GM12872 (cell line): Measurements from ENCODE around the gene MED27.

Experiments used
- CTCF ChIP-seq: IDR thresholded peaks from 3 replicates; pipeline ENCODE4 v1.5.1; 2011; ENCODE audit warnings: low read depth, mild to moderate bottlenecking, low read length, moderate library complexity; ENCODE audit not compliant: insufficient read depth

The MED27 gene

DNA sequence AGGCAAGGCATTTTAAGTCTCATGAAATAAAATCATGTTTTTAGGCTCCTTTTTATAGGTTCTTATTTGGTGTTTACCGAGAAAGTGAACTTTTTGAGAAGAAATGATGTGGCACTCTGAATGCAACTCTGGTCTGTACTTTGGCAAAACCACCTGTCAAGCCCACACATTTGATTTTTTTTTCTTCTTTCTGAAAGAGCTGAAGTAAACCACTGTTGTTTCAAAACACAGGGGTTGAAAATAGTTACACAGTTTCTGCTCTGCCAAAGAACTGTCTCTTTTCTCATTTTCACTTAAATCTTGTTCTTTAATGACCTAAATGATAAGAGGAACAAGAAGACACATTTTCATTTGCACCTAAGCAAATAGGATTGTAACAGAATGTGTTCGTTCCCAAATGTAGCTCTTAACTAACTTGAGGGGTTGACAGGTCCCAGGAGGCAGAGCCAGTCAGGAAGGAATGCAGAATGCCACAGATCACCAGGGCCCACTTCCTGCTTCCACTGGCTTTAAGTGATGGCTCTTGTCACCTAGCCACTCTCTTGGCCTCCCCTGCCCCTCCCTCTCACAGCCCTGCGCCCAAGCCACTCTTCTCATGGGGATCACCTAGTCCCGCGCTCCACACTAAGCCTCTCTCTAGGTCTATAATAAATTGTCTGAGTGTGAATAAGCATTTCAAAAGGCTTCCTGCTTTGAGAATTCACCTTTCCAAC lies 47.3 kb downstream of the MED27 start:
- TF ChIP-seq CTCF, result no peak

DNA sequence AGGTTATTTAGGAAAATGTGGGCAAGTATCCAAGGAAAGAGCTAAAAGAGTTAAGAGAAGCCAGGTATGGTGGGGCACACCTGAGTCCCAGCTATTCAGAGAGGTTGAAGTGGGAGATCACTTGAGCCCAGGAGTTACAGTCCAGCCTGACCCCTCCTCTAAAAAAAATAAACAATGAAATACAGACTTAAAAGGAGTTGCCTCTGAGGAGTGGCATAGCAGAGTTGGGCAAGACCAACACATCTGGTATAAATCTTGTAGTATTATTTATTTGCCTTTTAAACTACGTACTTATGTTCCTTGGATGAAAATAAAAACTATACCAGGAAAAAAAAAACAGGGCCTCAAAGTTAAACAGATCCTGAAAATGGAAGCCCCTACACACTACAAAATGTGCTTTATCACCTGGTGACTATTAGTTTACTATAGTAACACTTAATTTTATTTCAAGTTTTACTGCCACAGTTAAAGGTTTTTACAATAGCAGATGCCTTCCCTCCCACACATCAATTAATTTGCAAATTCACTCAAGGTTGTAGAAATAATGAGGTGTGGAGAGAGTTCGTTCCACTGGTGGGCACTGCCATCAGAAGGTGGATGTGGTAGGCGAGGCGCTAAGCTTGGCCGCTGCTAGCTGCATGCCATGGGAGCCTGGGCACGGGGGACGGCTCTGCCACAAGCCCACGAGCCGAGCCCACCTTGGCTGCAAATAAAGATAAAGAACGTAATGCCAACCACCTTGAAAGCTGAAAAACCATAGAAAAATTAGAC lies 48.0 kb downstream of the MED27 start:
- TF ChIP-seq CTCF, result no peak

GRCh38 chr9:132030626-132031325 lies 48.9 kb downstream of the MED27 start:
- TF ChIP-seq CTCF, result no peak

GRCh38 chr9:132027752-132028663 lies 51.7 kb downstream of the MED27 start:
- no peak for TF ChIP-seq CTCF

DNA sequence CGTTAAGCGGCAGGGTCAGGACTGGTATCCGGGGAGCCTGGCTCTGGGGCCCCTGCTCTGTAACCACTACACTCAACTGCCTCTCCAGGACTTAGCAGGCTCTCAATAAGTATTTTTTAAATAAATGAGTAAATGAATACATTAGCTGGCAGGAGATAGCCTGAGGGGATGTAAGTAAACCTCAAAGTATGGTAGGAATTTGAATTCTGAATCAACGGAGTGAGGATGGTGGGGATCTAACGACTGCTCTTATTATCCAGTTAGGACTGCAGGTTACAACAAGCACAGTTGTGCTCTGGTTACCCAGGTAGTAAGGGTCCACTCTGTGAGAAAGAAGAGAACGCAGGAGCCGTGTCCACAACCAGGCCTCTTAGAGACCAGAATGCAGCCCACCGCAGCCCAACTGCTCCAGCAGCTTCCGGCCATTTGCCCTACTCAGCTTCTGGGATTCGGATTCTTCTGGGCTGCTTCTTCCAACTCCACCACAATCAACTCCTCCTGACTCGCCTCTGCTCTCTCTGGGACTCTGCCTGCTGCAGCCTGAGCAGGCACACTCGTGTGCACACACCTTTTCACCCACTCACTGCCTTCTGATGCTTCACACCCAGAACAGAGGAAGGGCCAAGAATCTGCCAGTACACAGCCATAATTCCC lies 52.6 kb downstream of the MED27 start:
- TF ChIP-seq CTCF, result no peak

GRCh38 chr9:132025766-132026165 lies 53.9 kb downstream of the MED27 start:
- TF ChIP-seq CTCF, result no peak
